GM12892 (cell line): ENCODE data around the gene USP10.

Experiments
- POLR2A ChIP-seq: IDR thresholded peaks from 2 replicates; pipeline ENCODE4 v1.6.1; 2011; ENCODE audit warnings: low read depth, low read length, control low read depth
- POLR2AphosphoS5 ChIP-seq: IDR thresholded peaks from 2 replicates; pipeline ENCODE4 v1.6.1; 2011; ENCODE audit warnings: low read depth, low read length, control low read depth
- TAF1 ChIP-seq: IDR thresholded peaks from 2 replicates; pipeline ENCODE4 v1.6.1; 2011; ENCODE audit warnings: low read depth, mild to moderate bottlenecking, control low read depth, low read length, borderline replicate concordance

GRCh38 chr16:84811529-84811928 lies 111.7 kb downstream of the USP10 start:
- TF ChIP-seq TAF1 (no peak), POLR2AphosphoS5 (no peak), POLR2A (no peak)
